Cerebellar nuclear complex (tissue), 1 donor: ENCODE data around the gene CECR2.

ENCODE experiments used
- DNase-seq, 2 experiments: peaks; one replicate each; lab custom pipeline; 2025; lab: John Stamatoyannopoulos, UW

The CECR2 gene

DNA sequence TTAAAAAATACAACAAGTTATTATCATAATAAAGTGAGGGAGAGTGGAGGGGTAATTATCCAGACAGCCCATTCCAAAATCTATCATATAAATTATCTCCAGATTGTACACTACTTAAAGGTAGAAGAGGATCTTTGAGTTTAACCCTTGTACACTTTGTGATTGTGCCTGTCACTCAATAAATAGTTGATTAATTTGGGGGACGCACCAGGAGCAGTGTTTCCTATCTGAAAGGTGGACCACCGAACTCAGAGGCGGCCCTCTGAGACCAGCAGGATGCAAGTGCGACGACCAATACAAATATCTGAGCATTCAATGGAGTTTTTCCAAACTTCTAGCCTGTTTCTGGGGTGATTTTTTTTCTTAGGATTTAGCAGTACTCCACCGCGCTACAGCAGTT lies 1.1 kb upstream of the CECR2 start:
- DNase-seq = no peak

DNA sequence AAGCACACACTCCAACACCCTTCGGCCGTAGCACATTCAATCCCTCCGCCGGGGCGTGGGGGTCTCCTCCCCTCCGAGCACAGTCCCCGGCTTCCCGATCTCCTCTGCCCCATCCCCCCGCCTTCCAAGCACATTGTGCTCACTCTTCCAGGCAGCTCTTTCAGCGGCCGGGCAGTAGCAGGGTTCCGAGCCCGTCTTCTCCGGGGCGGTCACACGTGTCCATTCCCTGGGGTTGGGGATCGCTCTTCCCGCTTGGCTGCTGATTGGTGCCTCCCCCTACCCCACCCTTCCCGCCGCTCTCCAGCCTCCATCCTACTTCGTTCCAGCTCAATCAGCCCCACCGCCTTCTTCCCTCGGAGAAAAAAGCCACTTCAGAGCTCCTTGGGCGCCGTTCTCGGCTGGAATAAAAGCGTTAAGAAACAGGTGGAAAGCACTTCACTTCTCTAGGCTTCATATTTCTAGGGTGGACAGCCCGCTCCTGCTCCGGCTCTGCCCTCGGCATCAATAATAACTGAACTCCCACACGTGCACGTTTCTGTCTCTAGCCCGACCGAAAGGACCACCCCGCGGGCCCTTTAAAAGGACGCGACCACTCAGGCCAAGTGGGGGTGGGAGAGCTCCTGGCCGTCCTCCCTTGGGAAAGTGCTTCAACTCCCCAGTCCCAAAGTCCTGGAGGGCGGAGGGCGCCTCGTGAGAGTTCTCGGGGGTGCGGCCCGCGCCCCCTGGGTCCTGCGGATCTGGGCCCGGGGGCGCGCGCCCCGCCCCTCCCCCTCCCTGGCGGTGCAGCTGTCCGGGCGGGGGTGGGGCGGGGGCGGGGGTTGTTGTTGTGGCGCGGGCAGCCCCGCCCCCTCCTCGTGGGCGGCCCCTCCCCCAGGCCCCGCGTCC lies 464 bp upstream of the CECR2 start:
- DNase-seq = peak in 1 of 2 experiments; percentile 26

DNA sequence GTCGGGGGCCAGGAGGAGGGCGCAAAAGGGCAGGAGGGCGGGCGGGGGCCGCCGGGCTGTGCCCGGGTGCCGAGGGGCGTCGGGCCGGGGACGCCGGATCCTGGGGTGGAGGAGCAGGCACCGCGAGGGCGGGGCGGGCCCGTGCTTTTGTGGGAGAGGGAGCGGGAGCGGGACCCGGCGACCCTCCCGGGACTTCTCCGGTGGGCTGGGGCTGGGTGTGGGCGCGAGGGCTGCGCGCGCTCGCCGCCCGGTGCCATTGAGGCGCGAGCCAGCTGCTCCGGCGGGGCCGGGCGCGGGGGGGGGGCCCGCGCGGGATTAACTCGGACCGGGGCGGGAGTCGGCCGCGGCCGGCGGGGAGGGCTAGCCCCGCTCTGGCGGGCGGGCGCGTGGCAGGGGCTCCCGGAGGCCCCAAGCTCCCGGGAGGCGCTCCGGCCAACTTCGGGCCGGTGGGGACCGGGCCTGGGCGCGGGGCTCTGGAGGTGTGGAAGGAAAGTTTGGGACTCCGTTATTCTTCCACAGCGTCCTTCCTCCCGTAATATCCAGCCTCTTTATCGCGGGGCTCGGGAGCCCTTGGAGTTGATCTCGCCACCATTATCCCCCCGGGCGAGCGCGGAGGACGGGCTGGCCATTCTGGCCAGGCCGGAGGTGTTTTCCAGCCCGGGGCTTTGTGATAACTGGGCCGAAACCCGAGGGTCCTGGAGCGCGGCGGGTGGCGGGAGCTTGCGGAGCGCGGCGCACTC lies 936 bp downstream of the CECR2 start:
- no peak for DNase-seq

DNA sequence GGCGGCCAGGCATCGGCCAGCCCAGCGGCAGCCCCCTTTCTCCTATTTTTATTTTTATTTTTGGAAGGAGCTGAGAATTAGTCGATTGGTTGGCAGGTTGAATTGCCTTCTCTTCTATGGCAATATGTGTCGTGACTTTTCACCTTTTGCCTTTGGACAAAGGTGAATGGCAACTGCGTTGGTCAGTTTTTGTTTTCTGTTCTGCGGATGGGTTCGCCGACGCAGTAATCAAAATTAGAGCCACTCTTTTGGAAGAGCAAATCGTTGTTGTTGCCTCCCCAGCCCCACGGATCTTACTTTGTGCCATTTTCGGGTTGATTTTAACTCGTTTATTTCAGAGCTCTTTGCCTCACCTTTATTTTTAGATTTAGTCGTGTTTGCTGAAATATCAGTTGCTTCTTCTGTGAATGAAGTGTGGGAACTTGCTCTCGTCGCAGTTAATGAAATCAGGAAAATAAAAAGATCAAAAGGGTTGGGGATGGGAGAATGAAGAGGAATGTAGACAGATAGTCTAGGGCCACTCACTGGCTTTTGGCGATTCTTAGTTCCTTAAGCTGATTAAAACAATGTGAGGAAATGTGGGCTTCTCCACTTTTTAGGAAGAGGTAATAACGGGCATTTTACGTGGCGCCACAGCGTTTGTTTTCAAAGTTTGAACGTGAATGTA lies 1.6 kb downstream of the CECR2 start:
- no peak for DNase-seq

DNA sequence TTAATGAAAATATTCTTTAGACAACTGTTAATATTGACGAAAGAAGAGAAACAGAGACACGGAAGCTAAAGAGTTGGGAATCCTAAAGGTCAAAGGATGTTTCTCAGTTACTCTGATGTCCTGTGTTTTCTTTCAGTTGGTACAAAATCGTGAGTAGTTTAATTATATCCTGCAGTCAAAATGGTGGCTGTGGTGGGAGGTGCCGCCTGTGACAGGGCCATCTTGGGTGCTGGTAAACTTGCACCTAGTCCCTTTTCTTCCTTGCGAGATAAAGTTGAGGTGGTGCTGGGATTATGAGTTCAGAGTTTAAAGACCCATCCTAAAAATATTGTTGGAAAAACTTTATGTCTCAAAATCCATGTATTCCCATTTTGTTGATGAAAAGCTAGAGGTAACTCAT lies 2.2 kb downstream of the CECR2 start:
- no peak for DNase-seq

DNA sequence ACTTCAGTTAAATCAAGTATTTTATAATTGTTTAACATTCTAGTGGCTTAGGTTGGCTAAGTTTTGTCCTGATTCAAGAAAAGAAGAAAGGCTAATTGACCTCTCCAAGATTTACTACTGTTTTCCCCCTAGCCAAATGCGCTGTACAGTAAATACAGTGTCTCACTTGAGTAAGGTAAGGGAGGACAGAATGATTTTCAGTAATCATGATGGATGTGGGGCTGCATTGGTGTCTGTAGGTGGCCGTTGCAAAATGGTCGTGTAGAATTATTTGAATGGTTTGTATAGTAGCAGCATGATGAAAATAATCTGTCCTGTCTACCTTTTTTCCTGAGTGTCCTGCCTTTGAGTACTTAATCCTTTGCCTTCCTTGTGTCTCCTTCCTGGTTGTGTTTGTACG lies 4.6 kb downstream of the CECR2 start:
- DNase-seq = no peak

DNA sequence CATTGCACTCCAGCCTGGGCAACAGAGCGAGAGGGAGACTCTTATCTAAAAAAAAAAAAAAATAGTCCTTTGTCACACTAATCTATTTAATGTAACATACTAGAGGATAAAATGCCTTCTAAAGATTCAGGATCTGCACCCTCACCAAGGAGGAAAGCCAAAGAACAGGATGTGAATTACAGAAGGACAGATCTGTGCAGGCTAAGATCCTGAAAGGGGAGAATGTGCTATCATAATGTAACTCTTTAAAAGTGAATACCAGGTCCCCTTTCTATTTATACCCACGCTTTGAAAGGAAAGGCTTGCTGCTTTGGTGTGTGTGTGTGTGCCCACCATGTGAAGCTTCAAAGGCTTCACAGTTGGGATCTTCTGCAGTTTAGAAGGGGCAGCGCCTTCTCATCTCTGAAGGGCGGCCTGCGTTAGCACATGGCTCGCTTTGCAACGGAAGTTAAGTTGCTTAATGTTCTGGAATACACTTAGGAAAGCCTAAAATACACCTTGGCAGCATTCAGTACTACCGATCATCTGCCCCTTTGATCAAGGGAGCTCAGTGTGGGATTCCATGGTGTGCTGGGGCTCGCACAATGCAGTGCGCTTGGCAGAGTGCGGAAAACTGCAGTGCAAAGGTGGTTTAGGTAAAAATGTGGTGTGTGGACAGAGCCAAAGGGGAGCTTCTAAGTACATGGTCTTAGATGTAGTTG lies 6.8 kb downstream of the CECR2 start:
- no peak for DNase-seq

DNA sequence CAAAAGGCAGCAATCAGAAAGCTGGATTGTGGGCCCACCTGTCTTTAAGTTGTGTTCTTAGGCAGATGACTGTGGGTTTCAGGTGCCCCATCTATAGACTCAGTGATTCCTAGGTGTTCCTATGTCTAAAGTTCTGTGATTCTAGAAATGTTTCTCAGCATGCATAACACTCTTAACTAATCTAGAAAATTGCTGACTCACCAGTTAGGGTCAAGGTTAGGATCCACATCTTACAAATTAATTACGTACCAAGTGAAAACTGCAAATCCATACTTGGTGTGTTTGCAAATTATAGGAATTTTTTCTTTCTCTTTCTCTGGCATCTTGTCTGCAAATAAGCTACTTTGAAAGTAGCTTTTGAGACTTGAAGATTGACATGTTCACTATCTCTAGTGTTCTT lies 7.7 kb downstream of the CECR2 start:
- no peak for DNase-seq

DNA sequence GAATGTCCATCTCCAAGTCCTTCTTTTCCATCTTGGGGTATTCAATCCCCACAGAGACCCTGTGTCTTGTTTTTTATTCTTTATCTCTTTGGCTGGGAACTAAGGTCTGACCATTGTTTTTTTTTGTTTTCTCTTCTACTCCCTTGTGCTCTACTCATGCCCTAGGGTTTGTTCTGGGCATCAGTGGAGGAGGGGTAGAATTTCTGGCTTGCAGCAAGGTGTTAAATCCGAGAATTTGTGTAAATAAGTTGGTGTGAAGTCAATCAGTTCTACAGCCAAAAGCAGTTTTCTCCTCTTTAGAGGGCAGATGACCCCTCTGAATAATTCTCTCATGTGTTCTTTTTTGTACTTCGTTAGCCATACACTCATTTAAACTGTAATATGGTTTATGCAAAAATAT lies 10.7 kb downstream of the CECR2 start:
- DNase-seq = no peak

DNA sequence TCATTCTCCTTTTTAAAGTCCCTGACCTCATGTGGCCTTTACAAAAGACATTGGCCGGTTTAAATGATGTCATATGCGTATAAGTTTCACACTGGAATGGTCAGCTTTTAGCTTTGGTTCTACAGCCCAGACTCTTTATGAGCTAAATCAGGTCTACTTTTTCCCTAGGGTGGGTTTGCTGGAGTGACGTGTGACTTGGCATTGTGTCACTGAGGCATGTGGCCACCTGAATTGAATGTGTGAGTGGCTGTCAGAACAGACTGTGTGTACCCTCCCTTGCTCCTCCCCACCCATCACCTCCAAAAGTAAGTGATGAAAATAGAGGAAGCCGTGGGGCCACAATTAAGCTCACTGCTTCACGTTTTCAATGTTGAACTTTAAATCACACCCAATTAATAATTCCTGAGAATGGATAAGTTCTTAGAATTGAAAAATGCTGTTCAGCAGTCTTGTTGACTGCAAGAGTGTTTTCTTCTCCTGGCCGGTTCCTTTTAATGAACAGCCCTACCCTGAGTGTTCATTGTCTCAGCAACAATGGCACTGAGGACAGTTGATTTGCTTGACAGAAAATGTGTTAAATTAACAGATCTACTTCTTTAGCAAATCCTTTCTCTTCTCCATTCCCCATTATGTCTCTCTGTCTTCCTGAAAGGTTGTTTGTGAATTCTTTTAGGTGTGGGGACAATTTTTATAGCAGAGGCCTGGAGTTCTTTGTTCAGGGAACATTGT lies 11.3 kb downstream of the CECR2 start:
- no peak for DNase-seq

DNA sequence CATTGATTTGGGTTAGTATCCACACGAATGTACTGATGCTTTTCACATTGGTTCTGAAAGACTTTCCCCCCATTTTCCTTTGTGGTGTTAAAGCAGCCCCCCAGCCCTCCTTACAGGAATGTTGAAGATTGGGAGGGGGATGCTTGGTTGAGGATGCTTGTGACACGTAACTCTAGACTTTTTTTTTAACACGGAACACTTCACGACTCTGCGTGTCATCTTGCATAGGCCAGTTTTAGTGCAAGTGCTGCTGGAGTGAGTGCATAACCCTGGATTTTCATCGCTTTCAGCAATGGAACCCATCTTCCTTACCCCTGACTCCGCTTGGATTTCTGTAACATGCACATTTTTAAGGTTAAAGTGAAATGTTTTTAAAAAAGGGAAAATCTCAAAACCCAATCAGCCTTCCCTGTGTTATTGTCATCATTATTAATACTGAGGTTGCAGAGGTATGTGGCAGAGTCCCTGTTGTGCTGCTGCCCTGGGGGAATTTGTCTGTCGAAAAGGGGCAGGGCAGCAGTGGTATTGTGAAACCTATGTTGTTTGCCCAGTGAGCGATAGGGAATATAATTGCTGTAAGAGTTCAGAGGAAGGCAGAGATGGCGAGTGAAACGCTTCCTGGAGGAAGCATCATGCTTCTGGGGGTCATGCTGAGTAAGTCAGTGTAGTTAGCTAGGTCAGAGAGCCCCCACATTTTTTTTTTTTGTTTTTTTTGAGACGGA lies 12.1 kb downstream of the CECR2 start:
- no peak for DNase-seq

DNA sequence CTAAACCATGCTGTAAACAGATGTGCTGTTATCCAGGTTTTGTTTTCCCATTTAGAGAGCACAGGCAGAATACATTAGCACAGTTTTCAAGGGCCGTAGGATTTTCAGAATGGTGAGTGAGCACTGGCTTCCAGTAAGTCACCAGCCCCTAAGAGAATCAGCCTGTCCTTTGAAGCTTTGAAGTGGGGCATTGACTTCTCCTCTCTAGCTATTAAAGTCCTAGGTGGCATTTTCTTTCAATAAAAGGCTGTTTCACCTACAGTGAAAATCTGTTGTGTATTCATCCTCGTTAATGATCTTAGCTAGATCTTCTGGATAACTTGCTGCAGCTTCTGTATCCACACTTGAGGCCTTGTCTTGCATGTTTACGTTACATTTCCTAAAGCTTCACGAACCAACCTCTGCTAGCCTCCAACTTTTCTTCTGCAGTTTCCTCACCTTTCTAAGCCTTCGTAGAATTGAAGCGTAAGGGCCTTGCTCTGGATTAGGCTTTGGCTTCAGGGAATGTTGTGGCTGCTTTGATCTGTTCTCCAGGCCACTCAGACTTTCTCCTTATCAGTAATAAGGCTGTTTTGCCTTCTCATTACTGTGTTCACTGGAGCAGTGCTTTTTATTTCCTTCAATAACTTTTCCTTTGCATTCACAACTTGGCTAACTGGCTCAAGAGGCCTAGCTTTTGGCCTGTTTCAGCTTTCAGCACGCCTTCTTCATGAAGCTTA lies 15.5 kb downstream of the CECR2 start:
- no peak for DNase-seq

DNA sequence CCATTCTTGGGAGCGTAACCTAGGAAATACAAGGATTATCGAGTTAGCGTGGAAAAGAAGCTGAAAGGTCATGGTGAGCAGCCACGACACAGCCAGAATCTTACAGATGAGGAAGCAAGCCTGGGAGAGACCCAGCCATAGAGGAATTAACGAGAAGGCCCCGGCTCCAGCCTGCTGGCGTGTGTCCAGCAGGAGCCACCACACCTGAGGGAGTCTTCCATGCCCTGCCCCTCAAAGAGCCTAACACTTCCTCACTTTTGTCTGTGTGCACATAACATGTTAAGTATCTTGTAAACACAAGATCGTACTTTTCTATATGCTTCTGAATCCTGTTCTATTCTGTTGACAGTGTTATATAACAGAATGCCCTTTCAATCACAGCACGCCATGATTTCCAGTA lies 18.1 kb downstream of the CECR2 start:
- no peak for DNase-seq

DNA sequence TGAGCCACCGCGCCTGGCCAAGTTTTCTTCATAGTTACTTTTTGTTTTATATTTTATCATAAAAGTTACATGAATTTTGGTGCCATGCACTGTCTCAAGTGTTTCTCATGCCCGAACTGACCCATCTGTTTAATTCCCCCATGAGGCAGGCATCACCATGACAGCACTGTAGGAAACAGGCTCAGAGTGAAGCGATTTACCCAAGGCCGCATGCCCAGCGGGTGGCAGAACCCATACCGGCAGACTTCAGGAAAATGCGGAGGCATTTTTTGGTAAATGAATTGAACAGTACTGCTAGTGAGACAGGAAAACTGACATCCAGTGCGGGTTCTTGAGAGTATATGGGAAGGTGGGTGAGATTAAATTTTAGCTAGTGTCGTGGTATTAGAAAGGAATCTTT lies 19.0 kb downstream of the CECR2 start:
- no peak for DNase-seq

DNA sequence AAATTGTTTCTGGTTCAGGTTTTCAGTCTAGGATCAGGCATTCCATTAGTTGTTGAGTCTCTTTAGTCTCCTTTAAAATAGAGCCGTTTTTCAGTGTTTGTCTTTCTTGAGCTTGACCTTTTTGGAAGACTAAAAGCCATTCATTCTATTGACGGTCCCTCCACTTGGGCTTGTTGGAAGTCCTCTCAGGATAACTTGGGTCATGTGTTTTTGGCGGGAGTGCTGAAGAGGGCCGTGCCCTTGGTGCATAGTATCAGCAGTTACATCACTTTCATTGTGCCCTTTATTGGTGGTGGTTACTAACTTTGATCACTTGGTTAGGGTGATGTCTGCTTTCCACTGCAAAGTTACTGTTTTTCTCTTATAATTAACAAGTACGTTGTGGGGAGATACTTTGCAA lies 20.8 kb downstream of the CECR2 start:
- no peak for DNase-seq

DNA sequence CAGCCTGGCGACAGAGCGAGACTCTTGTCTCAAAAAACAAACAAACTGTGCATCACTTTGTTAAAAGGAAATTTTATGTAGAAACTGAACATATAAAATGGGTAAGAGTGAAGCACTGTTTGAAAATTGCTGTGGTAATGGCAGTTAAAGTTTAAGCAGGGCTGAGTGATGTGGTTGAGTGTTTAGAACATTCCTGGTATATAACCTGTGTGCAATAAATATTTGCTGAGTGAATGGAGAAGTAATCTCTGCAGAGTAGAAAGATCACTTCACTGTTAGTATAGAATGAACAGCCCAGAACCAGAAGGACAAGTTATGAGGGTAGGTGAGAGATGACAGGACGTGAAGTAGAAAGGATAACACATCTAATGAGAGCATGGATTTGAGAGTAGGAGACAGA lies 27.3 kb downstream of the CECR2 start:
- no peak for DNase-seq

DNA sequence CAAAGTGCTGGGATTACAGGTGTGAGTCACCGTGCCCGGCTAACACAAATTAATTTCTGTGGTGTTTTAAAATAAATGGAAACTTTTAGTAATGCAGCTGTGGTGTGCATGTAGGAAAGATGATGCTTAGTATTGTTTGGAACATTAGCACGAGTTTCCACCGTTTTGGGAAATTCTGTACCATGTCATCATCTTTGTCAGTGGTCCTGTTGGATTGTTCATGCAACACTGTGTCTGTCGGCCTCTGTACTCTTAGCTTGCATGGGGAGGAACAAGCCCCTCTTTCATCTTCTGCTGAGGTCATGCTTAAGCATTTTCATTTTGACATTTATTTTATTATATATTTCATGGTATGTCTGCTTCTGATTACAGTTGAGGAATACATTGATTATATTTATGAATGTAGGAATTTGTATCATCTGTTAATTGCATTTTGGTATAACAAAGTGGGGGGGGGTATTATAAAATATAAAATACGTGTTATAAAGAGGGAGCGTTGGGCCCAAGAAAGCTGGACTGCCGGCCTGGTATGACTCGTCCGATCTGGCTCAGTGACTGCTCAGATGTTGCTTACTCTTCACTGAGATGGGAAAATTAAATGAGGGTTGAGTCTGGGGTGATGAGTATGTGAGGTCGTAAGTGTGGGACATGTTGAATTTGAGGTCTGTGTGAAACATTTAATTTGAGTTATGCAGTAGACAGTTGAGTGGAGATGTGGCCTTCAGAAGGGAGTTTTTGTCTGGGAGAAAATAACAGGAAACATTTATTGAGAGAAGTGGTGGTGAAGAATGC lies 28.7 kb downstream of the CECR2 start:
- DNase-seq = no peak

DNA sequence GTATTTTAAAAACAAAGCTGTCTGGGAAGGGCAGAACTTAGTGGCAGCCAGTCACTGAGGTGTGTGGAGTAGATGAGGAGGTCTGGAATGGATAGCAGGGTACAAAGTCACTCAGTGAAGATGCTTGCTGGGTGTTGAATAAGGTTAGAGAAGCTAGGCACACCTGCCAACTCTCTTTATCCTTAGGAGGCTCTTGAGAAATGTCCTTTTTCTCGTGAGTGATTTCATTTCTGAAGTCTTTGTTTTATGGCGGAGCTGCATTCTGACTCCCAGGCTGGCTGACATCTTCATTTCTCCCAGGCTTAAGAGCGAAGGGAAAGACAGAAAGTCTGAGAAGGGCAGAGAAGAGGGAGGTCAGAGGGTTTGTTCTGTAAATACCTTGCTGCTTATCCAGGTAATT lies 31.0 kb downstream of the CECR2 start:
- DNase-seq = no peak

DNA sequence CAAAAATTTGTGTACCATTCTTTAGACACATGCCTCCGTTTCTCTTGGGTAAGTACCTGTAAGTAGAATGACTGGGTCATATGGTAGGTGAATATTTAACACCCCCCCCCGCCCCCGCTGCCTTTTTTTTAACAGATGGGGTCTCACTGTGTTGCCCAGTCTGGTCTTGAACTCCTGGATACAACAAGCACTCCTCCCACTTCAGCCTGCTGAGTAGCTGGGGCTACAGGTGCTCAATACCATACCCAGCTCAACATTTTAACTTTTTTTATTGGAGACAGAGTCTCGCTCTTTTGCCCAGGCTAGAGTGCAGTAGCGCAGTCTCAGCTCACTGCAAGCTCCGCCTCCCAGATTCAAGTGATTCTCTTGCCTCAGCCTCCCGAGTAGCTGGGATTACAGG lies 32.5 kb downstream of the CECR2 start:
- no peak for DNase-seq
